Prostate gland (tissue), 2 donors: ENCODE measurements around the gene TRNP1.

Source experiments
- CTCF ChIP-seq, 4 experiments: fragments of 200-600 bp in 2 of 4; fragments of 450-650 bp in 2 of 4; sonication (generic) in 2 of 4; IDR thresholded peaks; 1 replicate in 3 of 4; 2 replicates in 1 of 4; pipeline ENCODE4 v1.5.1; 2016 to 2019; ENCODE audit warnings: antibody characterized with exemption in 4 of 4, mild to moderate bottlenecking in 2 of 4, moderate library complexity in 2 of 4
- POLR2AphosphoS5 ChIP-seq: sonication (generic); formaldehyde crosslinking; IDR thresholded peaks from one replicate; pipeline ENCODE4 v1.6.1; 2017; ENCODE audit warnings: antibody characterized with exemption

GRCh38 chr1:27017207-27017606, 23.7 kb downstream of the TRNP1 start:
- TF ChIP-seq POLR2AphosphoS5 (no peak), CTCF (IDR thresholded peaks at IDR 0.05) (no peak)
